GM19324 (cell line): ENCODE results near the gene SNX10.
A peak's percentile ranks its signal among the peaks of the same experiment; 100 is the strongest.

Source experiments
- ATAC-seq: cut with Tn5 transposase; IDR thresholded peaks from one replicate; pipeline ENCODE4 v1.9.1; 2021; ENCODE audit warnings: mild to moderate bottlenecking, moderate library complexity; ENCODE audit not compliant: unreplicated experiment, low FRiP score

Gene SNX10

DNA sequence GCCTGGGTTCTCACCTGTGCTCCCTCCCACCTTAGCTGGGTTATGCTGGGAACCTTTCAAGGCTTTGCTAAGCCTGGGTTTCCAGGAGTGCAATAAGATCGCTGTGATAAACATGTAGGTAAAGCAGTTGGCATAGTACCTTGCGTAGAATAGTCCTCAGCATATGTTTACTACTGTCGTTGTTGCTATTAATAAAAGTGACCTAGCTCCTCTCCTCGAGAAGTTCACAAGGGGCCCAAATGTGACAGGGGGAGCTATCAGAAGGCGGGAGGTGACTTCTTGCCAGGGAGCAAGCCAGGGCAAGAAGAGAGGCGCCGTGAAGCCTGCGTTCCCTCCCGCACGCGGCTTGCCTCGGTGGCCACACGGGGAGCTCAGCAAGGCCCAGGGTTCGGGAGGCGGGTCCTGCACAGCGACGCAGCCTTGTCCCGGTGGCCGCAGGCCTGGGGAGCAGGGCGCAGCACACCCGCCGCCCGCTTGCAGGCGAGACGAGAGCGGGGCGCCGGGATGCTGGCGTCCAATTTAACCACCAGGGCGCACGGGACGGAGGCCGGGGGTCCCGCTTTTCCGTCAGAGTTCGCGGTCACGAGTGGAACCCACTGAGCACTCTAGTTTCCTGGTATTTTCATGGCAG is 106.2 kb downstream of the SNX10 start:
- peak; percentile 18 for ATAC-seq

DNA sequence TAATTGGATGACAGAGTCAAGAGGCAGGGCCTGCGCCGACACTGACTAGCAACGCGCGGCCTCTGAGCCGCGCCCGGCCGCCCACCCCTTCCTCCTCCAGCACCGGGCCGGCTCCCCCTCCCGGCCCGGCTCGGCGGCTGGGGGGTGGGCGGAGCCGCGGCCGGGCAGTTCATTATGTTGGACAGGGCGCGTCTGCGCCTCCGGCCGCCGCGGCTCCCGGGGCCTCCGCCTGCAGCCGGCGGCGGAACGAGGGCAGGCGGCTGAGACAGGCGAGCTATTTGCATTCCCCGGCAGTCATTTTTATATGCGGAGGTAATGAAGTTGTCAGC is 106.7 kb downstream of the SNX10 start:
- ATAC-seq = peak; percentile 65

DNA sequence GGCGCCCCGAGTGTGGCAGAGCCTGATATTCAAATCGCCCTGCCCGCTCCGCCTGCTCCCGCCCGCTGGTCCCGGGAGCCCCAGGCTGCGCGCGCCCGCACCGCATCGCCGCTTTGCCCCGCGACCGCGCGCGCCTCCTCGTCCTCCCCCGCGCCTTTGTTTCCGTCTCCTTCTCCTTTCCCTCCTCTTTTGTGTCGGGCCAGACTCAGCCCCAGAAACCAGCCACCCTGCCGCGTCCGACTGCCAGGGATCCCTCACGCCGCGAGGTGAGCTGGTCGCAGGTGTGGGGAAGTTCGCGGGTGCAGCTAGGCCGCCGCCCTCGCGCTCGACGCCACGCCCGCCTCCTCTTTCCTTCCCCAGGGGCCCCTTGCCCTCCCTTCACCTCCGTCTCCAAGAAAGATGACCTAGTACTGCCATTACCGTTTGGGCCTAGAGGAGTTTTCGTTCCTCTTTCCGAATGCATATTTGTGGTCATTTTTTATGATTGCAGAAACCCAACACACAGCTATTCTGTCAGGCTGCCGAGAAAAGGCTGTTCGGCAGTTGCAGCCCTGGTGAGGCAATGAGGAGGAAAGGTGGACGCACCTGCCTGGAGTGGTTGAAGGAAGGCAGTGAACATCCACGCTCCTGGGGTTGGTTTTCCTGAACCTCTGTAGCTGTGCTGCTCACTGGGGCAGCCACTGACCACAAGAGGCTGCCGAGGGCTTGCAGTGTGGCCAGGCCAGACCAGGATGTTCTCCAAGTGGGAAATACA is 107.3 kb downstream of the SNX10 start:
- peak; percentile 89 for ATAC-seq

DNA sequence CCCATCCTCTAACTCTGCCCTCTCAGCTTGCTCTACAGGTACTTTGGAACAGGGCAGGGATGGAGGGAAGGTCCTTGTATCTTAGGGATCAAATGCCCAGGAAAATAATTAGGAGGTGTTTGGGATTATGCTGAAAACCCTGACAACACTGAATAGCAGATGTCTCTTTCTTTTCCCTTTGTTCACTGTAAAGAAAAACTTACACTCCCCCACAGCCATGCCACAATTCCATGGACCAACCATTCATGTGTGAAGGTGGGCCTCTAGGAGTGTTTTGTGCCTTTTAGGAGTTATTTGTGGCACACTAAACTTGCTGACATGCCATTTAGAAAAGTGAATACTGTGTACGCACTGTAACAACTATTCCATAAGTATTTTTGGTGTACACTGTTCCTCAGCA is 108.1 kb downstream of the SNX10 start:
- ATAC-seq = no peak

DNA sequence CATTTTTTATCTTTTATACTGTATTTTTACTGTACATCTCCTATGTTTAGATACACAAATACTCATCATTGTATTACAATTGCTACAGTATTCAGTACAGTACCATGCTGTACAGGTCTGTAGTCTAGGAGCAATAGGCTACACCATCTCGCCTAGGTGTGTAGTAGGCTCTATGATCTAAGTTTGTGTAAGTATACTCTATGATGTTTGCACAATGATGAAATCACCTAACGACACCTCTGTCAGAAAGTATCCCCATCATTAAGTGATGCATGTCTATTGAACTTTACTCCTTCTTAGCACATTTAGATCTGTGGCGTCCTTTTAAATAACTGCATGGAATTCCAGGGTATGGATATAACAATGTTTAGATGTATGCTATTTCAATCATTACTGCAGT is 112.0 kb downstream of the SNX10 start:
- ATAC-seq = no peak

DNA sequence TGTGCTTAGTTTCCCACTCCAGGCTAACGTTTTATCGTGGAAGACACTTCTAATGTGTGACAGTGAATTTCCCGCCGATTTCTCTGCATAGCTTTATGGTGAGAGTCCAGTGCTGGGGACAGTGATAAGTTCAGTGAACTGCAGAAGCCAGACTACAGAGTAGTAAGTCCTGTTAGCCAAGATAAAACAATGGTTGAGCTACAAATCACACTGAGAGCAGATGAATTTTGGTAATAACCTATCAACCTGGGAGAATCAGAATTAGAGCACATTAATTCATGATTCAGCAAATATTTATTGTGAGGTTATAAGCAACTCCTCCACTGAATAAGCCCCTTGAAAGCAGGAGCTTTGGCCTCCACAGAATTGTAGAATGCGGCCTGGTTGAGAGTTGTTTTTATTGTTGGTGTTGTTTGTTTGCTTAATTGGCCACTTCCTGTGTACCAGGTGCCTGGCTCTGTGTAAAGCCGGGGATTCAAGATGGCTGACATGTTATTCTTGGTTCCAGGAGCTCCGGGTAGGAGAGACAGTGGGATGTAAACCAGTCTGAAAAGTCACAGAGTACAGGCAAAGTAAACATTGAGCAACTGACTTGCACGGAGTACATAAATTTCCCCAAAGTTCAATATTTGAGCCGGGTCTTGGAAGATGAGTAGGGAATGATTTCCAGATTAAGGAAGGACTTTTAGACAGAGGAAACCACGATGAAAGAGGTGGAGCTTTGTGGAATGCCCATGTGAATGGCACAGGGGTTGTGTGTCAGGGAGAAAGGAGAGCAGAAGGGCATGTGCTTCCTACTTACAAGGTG is 112.7 kb downstream of the SNX10 start:
- no peak for ATAC-seq

DNA sequence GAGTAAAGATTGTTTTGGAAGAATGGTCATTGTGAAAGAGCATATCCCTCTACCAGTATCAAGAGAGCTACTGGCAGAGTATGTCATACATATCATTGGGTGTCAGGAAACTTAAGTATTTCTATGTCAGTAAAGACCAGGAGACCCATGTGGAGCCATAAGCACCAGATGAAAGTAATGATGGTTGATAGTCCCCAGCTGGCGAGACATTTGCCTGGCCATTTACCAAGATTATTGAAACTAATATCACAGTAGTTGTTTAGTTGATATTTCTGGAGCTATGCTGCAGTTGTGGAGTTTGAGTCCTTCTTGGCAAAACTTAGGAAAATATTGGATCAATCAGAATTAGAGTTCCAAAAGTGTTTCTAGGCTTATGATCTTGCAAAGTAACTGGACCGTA is 114.8 kb downstream of the SNX10 start:
- no peak for ATAC-seq

DNA sequence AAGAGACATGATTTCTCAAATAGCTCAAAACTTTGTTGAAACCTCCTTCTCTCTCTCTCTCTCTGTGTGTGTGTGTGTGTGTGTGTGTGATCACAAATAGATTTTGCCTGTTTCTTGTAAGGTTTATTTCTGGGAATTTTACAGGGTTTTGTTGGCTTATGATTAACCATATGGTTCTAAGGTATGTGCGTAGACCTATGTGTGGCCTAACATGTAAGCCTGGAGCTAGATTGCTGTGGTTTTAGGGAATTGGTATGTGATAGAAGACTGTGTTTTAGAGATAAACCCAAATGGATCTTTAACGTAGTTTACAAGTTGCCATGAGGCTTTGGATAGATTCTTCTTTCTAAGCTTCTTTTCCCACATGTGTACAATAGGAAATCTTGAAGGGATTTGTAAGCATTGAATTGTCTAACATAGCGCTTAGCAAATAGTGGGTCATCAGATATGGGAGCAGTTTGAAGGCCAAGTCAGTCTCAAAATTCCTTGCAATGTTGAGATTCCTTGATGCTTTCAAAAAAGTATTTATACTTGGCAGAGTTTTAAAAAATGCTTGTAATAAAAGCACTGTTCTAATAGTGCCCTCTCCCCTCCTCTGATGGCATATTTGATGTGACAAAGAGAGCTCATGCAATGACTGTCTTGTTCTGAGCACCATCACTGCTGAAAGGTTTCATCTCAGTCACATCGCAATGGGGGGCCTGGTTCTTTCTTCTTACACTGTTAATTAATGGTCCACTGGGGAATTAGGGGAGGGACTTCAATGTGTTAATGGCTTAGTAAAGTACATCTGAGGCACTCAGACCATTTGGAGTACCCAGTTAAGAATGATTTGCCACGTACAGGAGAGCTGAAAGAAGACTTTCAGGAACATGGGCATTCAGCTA is 118.2 kb downstream of the SNX10 start:
- no peak for ATAC-seq

DNA sequence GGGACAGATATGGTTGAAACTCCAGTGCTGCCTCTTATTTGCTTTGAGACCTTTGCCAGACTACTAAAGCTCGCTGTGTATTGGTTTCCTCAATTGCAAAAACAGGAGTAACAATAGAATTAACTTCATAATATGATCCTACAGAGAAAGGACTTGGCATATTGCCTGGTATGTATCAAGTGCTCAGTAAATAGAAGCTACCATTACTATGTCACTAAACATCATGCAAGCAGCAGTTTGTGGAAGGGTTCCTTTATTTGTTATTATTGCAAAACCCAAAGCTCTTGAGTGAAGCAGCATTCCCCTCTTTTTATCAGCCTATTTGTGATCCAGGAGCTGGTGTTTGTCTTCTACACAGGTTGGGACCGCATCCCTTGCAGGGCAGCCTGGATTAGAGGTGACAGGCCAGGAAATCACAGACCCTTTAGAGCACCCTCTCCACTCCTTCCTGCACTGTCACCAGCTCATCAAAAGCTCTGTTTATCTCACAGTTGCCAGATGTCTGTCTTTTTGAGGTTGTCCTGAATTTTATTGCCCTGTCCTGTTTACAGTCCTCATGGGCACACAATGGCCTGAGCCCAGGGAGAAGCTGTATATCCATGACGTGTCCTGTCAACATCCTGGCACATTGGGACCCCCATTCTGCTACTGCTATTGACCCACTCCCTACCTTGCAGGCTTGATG is 121.5 kb downstream of the SNX10 start:
- ATAC-seq = no peak

DNA sequence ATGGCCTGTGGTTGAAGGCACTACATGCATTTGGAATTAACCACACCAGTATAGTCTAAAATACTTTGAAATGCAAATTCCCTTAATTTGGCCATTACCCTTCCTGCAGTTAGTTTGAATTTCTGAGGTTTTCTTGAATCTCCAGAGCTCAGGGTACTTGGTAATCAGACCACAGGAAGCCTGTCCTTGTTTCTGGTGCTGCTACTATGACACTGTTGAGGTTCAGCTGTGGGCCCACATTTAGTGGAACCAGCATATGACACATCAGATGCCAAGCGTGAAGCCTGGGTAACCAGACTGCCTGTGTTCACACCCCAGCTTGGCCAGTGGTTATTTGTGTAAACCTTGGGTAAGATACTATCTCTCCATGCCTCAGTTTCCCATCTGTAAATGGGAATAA is 124.3 kb downstream of the SNX10 start:
- ATAC-seq = no peak

DNA sequence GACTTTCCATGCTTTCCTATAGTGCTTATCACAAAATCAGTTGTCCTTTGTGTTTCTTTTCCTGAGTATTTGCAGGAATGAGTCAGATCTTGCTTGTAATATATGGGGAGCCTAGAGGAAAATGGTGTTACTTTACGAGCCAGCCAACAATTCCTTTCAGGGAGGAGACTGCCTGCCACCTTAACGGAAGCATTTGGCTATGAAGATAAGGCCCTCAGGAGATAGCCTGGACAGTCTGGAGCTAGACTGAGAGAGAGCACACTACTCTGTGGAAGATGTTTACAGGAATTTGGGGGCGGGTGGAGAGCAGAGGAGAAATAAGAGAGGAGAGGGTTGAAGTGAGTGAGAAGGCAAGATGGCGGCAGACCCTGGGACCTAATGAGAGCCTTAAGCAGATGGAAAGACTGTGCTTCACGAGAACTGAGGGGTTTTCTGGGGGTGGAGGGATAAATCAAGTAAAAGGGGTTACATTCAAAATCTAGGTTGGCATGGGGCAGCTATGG is 126.3 kb downstream of the SNX10 start:
- ATAC-seq = no peak

DNA sequence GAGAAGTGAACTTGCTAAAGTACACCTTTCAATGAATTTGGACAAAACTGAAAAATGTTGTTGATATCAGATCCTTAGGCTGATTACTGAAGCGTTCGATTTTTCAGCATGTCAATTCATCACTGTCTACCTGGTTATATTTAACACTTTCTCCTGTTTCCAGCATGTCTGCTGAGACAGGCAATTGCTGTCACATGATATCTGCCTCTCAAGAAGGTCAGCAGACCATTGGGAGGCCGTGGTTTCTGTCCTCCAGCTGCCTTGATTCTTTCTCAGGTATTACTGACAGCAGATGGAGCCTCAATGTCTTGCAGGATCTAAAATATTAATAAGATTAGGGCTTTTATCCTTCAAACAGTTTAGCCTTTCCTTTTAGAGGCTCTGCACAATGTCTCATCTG is 127.5 kb downstream of the SNX10 start:
- no peak for ATAC-seq

DNA sequence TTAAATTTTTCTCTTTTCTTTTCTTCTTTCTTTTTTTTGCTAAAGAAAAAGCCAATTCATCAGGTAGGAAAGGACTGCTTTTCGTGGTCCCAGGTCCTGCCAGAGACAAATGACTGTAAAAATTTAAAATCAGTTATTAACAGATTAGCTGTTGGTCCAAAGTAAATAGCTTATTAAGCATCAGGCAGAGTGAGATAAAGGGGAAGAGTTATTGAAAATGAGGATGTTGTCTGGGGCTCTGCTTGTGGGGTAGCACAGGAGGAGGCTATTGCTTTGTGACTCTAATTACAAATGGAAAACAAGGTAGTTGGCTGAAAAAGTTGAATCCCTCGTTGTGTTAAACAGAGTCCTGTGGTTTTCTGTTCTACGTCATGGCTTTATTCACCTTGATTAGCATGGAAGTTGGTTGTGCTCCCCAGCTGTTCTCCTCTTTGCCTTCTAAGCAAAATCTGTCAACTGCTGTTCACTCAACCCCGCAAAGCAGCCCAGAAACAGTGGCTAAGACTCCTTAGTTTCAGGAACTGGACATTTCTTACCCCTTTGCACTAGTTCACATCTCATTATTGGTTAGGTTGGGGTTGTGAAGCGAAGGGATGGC is 128.9 kb downstream of the SNX10 start:
- no peak for ATAC-seq

DNA sequence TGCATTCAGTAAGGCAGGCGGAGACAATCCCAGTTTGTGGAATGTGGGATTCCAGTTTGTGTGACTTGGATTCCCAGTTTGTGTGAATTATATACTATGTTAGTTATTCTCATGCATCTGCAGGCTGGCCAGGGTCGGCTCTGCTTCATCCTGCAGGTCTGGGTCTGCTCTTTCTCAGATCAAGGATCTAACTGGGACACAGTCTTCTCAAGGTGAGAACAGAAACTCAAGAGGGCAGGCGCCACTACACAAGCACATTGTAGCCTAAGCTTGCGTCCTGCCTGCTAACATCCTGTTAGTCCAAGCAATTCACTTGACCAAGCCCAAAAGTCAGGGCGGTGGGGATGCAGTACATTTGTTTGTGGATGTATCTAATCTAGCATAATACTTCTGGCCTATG is 131.1 kb downstream of the SNX10 start:
- no peak for ATAC-seq

DNA sequence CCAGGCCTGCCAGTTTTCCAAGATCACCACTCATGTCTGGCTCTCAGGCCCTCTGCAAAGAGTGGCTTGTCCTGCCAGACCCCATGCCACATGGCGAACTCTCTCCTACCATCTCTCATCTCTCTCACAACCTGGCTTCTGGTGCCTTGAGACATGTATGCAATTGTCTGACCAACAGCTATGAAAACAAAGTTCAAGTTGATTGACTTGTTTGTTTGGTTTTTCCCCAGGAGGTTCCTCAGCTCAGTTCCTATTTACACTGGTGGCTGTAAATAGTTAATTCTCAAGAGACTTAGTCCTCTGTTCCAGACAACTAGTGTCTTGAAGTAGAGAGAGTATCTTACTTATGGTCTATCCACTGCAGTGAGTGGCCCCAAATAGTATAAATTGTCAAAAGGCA is 131.8 kb downstream of the SNX10 start:
- ATAC-seq = no peak
